HepG2 (cell line): ENCODE measurements around the gene SERTAD1. TPM values are rescaled to one million over a fixed set of nuclear protein-coding genes. Genes with fewer than 3 reads are reported as not detected.

Experiments
- ADNP ChIP-seq: sonication (generic); formaldehyde crosslinking; IDR thresholded peaks from 2 replicates; pipeline ENCODE4 v1.4.0; 2020; ENCODE audit warnings: missing genetic modification reagents
- BRF2 ChIP-seq: sonication (generic); formaldehyde crosslinking; IDR thresholded peaks from 2 replicates; pipeline ENCODE4 v1.8.1; 2022; ENCODE audit warnings: mild to moderate bottlenecking, missing genetic modification reagents
- CBX1 ChIP-seq: IDR thresholded peaks from one replicate; pipeline ENCODE4 v1.6.1; 2016; ENCODE audit warnings: antibody characterized with exemption, low read depth
- CBX2 ChIP-seq, 2 experiments: fragments of 200-600 bp in 1 of 2; sonication (generic); formaldehyde crosslinking in 1 of 2; IDR thresholded peaks; 2 replicates each; pipeline versions ENCODE4 v1.7.0 to v1.8.1; 2018 to 2022; ENCODE audit warnings: low read depth in 2 of 2, low read length in 1 of 2, mild to moderate bottlenecking in 1 of 2, missing genetic modification reagents in 1 of 2
- CEBPG ChIP-seq: IDR thresholded peaks from 2 replicates; pipeline ENCODE4 v1.6.1; 2016
- ISX ChIP-seq: sonication (generic); formaldehyde crosslinking; conservative IDR thresholded peaks from 2 replicates; pipeline ENCODE4 v1.5.0; 2020; ENCODE audit warnings: missing genetic modification reagents
- LRRFIP1 ChIP-seq: sonication (generic); formaldehyde crosslinking; conservative IDR thresholded peaks from 2 replicates; pipeline ENCODE4 v1.4.0; 2020; ENCODE audit warnings: missing genetic modification reagents
- MXI1 ChIP-seq: IDR thresholded peaks from 3 replicates; pipeline ENCODE4 v1.6.1; 2012; ENCODE audit warnings: low read depth, low read length, inconsistent platforms, borderline replicate concordance
- MYNN ChIP-seq: sonication (generic); formaldehyde crosslinking; IDR thresholded peaks from 2 replicates; pipeline ENCODE4 v1.4.0; 2020; ENCODE audit warnings: mild to moderate bottlenecking, low read depth, missing genetic modification reagents
- NFE2L1 ChIP-seq: sonication (generic); formaldehyde crosslinking; IDR thresholded peaks from 2 replicates; pipeline ENCODE4 v1.4.0; 2020; ENCODE audit warnings: missing genetic modification reagents, mild to moderate bottlenecking, borderline replicate concordance
- NKX3-1 ChIP-seq: sonication (generic); formaldehyde crosslinking; IDR thresholded peaks from 2 replicates; pipeline ENCODE4 v1.5.0; 2020; ENCODE audit warnings: missing genetic modification reagents
- PHF21A ChIP-seq: sonication (generic); formaldehyde crosslinking; IDR thresholded peaks from 2 replicates; pipeline ENCODE4 v1.5.0; 2020; ENCODE audit warnings: mild to moderate bottlenecking, missing genetic modification reagents
- PRDM10 ChIP-seq: sonication (generic); formaldehyde crosslinking; IDR thresholded peaks from 2 replicates; pipeline ENCODE4 v1.4.0; 2020; ENCODE audit warnings: low read depth, missing genetic modification reagents
- ZFP36L2 ChIP-seq: sonication (generic); formaldehyde crosslinking; IDR thresholded peaks from 2 replicates; pipeline ENCODE4 v1.4.0; 2020; ENCODE audit warnings: missing genetic modification reagents
- ZNF232 ChIP-seq: sonication (generic); formaldehyde crosslinking; IDR thresholded peaks from 2 replicates; pipeline ENCODE4 v1.4.0; 2020; ENCODE audit warnings: missing genetic modification reagents, borderline replicate concordance
- ZNF276 ChIP-seq: sonication (generic); formaldehyde crosslinking; IDR thresholded peaks from 2 replicates; pipeline ENCODE4 v1.4.0; 2020; ENCODE audit warnings: mild to moderate bottlenecking, low read depth, missing genetic modification reagents
- ZNF619 ChIP-seq: sonication (generic); formaldehyde crosslinking; IDR thresholded peaks from 2 replicates; pipeline ENCODE4 v1.4.0; 2020; ENCODE audit warnings: mild to moderate bottlenecking, missing genetic modification reagents
- ZNF780A ChIP-seq: sonication (generic); formaldehyde crosslinking; IDR thresholded peaks from 2 replicates; pipeline ENCODE4 v1.8.0; 2022; ENCODE audit warnings: mild to moderate bottlenecking, missing genetic modification reagents, moderate library complexity
- polyA plus RNA-seq, 8 experiments: library from polyadenylated mRNA; depleted of rRNA in 3 of 8; stranded (reverse) in 7 of 8; unstranded in 1 of 8; fragments of >200 nt; fragmentation: Illumina TruSeq in 4 of 8; extraction: Trizol in 4 of 8; gene quantifications; 2 replicates each; pipeline versions ENCODE4 v1.2.1 to v1.2.3, GENCODE V29; 2011 to 2016; ENCODE audit warnings: low read depth in 4 of 8, missing spikeins in 1 of 8, mixed read lengths in 1 of 8; ENCODE audit not compliant: insufficient read depth in 1 of 8
- total RNA-seq, 5 experiments: library from RNA; depleted of rRNA; stranded (reverse); fragments of >200 nt; fragmentation: Illumina TruSeq; extraction: Trizol; gene quantifications; 2 replicates each; pipeline ENCODE4 v1.2.3, GENCODE V29; 2016; ENCODE audit warnings: low read depth in 1 of 5

The SERTAD1 gene
- total and polyA plus RNA-seq, 2 of the 13 experiments (the other 11 are each of a cell fraction or from before 2014, with no cell fraction given) = 4.3 to 4.5 TPM

- TF ChIP-seq BRF2 (no peak), CEBPG (CRISPR knock-in tag) (0 out of 2 replicates have a peak, but pooled peaks have one; percentile 10), PHF21A (CRISPR knock-in tag) (no peak), ZNF780A (CRISPR knock-in tag) (no peak), ZNF619 (CRISPR knock-in tag) (no peak), ADNP (CRISPR knock-in tag) (no peak), MXI1 (no peak), MYNN (no peak), ZNF276 (CRISPR knock-in tag) (no peak), CBX2 (IDR thresholded peaks at IDR 0.05; ENCODE audit: low read depth, low read length) (no peak), CBX2 (CRISPR knock-in tag; IDR thresholded peaks at IDR 0.05; ENCODE audit: low read depth) (no peak), LRRFIP1 (no peak), ZNF232 (CRISPR knock-in tag) (no peak), ISX (CRISPR knock-in tag) (no peak), PRDM10 (CRISPR knock-in tag) (0 out of 2 replicates have a peak, but pooled peaks have one; percentile 76), CBX1 (no peak), ZFP36L2 (CRISPR knock-in tag) (no peak), NKX3-1 (CRISPR knock-in tag) (no peak), NFE2L1 (CRISPR knock-in tag) (no peak)
These were observed 8.7 kb downstream of the SERTAD1 start (continued) for GRCh38 chr19:40416918-40417642.
